Keratinocyte (primary cell): Measurements from ENCODE around the gene ACAD10. TPM values are rescaled to one million over a fixed set of nuclear protein-coding genes. Genes with fewer than 3 reads are reported as not detected.

Source experiments
- DNase-seq: peaks from one replicate; pipeline ENCODE4 v3.0.0-alpha.2; 2011; ENCODE audit warnings: low read depth, missing footprints, low spot score
- FAIRE-seq: peaks from 2 replicates; lab custom pipeline; 2011; peaks lifted over from hg19 to GRCh38; lab: Jason Lieb, UNC
- H2AFZ ChIP-seq: 2 replicates; pipeline ENCODE4 v1.6.0; 2012; ENCODE audit warnings: low read length, control low read depth, inconsistent platforms; ENCODE audit not compliant: control insufficient read depth
- H3K27ac ChIP-seq: 2 replicates; pipeline ENCODE4 v1.5.1; 2011; ENCODE audit warnings: low read length; ENCODE audit not compliant: control insufficient read depth, insufficient read depth
- H3K27me3 ChIP-seq: 3 replicates; pipeline ENCODE4 v1.6.0; 2011; ENCODE audit warnings: low read length; ENCODE audit not compliant: control insufficient read depth, insufficient read depth; ENCODE audit errors: extremely low read depth
- H3K36me3 ChIP-seq, 2 experiments: 2 replicates in 1 of 2; 3 replicates in 1 of 2; pipeline ENCODE4 v1.5.1; 2011; ENCODE audit warnings: low read length in 2 of 2, mild to moderate bottlenecking in 1 of 2; ENCODE audit not compliant: control insufficient read depth in 2 of 2, insufficient read depth in 2 of 2; ENCODE audit errors: extremely low read depth in 1 of 2
- H3K4me1 ChIP-seq: 3 replicates; pipeline ENCODE4 v1.5.1; 2011; ENCODE audit warnings: low read length; ENCODE audit not compliant: control insufficient read depth, insufficient read depth; ENCODE audit errors: extremely low read depth
- H3K4me2 ChIP-seq: 3 replicates; pipeline ENCODE4 v1.6.0; 2011; ENCODE audit warnings: low read depth, low read length; ENCODE audit not compliant: control insufficient read depth, insufficient read depth; ENCODE audit errors: extremely low read depth
- H3K4me3 ChIP-seq, 3 experiments: fragments of 200-600 bp in 1 of 3; sonication (generic) in 1 of 3; 2 replicates in 2 of 3; 3 replicates in 1 of 3; pipeline ENCODE4 v1.5.1; 2011 to 2016; ENCODE audit warnings: low read length in 3 of 3, mild to moderate bottlenecking in 3 of 3, control low read depth in 2 of 3, inconsistent platforms in 1 of 3, low read depth in 1 of 3, mixed read lengths in 1 of 3, mixed run types in 1 of 3, moderate library complexity in 1 of 3; ENCODE audit not compliant: control insufficient read depth in 2 of 3, insufficient read depth in 2 of 3; ENCODE audit errors: extremely low read depth in 1 of 3
- H3K79me2 ChIP-seq: 2 replicates; pipeline ENCODE4 v1.6.0; 2012; ENCODE audit warnings: low read length; ENCODE audit not compliant: control insufficient read depth, insufficient read depth
- H3K9ac ChIP-seq: 3 replicates; pipeline ENCODE4 v1.6.0; 2011; ENCODE audit warnings: low read length; ENCODE audit not compliant: control insufficient read depth, insufficient read depth; ENCODE audit errors: extremely low read depth
- H3K9me1 ChIP-seq: 3 replicates; pipeline ENCODE4 v1.6.0; 2011; ENCODE audit warnings: low read length; ENCODE audit not compliant: control insufficient read depth, insufficient read depth; ENCODE audit errors: extremely low read depth
- H3K9me3 ChIP-seq: 2 replicates; pipeline ENCODE4 v1.5.1; 2012; ENCODE audit warnings: low read depth, low read length; ENCODE audit not compliant: control insufficient read depth
- H4K20me1 ChIP-seq: 3 replicates; pipeline ENCODE4 v1.6.0; 2011; ENCODE audit warnings: low read length; ENCODE audit not compliant: control insufficient read depth, insufficient read depth; ENCODE audit errors: extremely low read depth
- CTCF ChIP-seq, 3 experiments: IDR thresholded peaks in 1 of 3; conservative IDR thresholded peaks in 1 of 3; optimal IDR thresholded peaks in 1 of 3; 2 replicates in 2 of 3; 3 replicates in 1 of 3; pipeline versions ENCODE3 to v1.5.1; 2011; ENCODE audit warnings: low read length in 3 of 3, mild to moderate bottlenecking in 3 of 3, moderate library complexity in 2 of 3, control low read depth in 1 of 3, inconsistent platforms in 1 of 3; ENCODE audit not compliant: insufficient read depth in 2 of 3; ENCODE audit errors: extremely low read depth in 1 of 3
- EZH2 ChIP-seq: IDR thresholded peaks from one replicate; pipeline ENCODE4 v1.6.1; 2012; ENCODE audit warnings: inconsistent platforms, mild to moderate bottlenecking, low read length, moderate library complexity
- dilution Hi-C: fragments of 300-500 bp; cut with MboI; formaldehyde crosslinking; loops from one replicate; pipeline ENCODE4 v1.7.0; 2020; ENCODE audit warnings: low sequenced_read_pairs; ENCODE audit not compliant: extremely low pct_ligation_motif_present
- polyA plus RNA-seq, 5 experiments: library from polyadenylated mRNA; depleted of rRNA in 3 of 5; stranded (reverse) in 3 of 5; stranded (forward) in 1 of 5; unstranded in 1 of 5; fragments of >200 nt; gene quantifications; 1 replicate in 1 of 5; 2 replicates in 3 of 5; 3 replicates in 1 of 5; pipeline versions ENCODE4 v1.2.1 to v1.2.3, GENCODE V29; 2011 to 2012; ENCODE audit warnings: missing spikeins in 2 of 5, low read depth in 1 of 5, low replicate concordance in 1 of 5

Gene ACAD10
- polyA plus RNA-seq, 1 donor (not counting 4 experiments of a cell fraction or from before 2014, with no cell fraction given), result 13.2 TPM

GRCh38 chr12:111693818-111694217 is 8.0 kb downstream of the ACAD10 start:
- FAIRE-seq (no peak), DNase-seq (no peak)
- H4K20me1 ChIP-seq, result no peaks in the 10 kb centered on the region
- no peak overlapping the region for H3K27ac ChIP-seq
- no peaks in the 10 kb centered on the region for H3K27me3 ChIP-seq
- peaks cover 7 to 11% of the 10 kb centered on the region in 2 experiments for H3K36me3 ChIP-seq
- TF ChIP-seq EZH2 (no peak), CTCF (optimal IDR thresholded peaks at IDR 0.05 in 1 of 3, IDR thresholded peaks at IDR 0.05 in 1 of 3, conservative IDR thresholded peaks at IDR 0.05 in 1 of 3; ENCODE audit: extremely low read depth in 1 of 3, insufficient read depth in 2 of 3, low read length in 3 of 3) (no peak)
- no peak overlapping the region for H3K9ac ChIP-seq
- no peak overlapping the region for H2AFZ ChIP-seq
- no peaks in the 10 kb centered on the region for H3K79me2 ChIP-seq
- H3K9me3 ChIP-seq, result no peaks in the 10 kb centered on the region
- H3K4me3 ChIP-seq, result no peak overlapping the region
- H3K9me1 ChIP-seq, result no peaks in the 10 kb centered on the region
- no peak overlapping the region for H3K4me2 ChIP-seq
- no peaks in the 10 kb centered on the region for H3K4me1 ChIP-seq
- dilution Hi-C loops, result no loop called here

GRCh38 chr12:111699962-111700361 is 14.1 kb downstream of the ACAD10 start:
- Histone ChIP-seq H3K4me2 (no peak overlapping the region), H3K9me1 (no peaks in the 10 kb centered on the region), H2AFZ (no peak overlapping the region), H3K36me3 (peaks cover 7 to 13% of the 10 kb centered on the region in 2 experiments), H3K27ac (no peak overlapping the region), H3K4me1 (no peaks in the 10 kb centered on the region), H3K27me3 (no peaks in the 10 kb centered on the region), H3K4me3 (no peak overlapping the region), H4K20me1 (no peaks in the 10 kb centered on the region), H3K9ac (no peak overlapping the region), H3K9me3 (no peaks in the 10 kb centered on the region), H3K79me2 (no peaks in the 10 kb centered on the region)
- dilution Hi-C loops, result no loop called here
- TF ChIP-seq EZH2 (no peak), CTCF (optimal IDR thresholded peaks at IDR 0.05 in 1 of 3, IDR thresholded peaks at IDR 0.05 in 1 of 3, conservative IDR thresholded peaks at IDR 0.05 in 1 of 3; ENCODE audit: extremely low read depth in 1 of 3, insufficient read depth in 2 of 3, low read length in 3 of 3) (no peak)
- FAIRE-seq (no peak), DNase-seq (no peak)
